Measurements from ENCODE around the gene MYH3.

GRCh38 chr17:10648956-10649355 lies 8.2 kb downstream of the MYH3 start:
- TF ChIP-seq CTCF (IDR thresholded peaks at IDR 0.05; ENCODE audit: low read depth, low read length) = no peak
- no peak for TF ChIP-seq POLR2A (IDR thresholded peaks at IDR 0.05; ENCODE audit: extremely low read depth, insufficient read length)
- no peak for TF ChIP-seq MAX (IDR thresholded peaks at IDR 0.05; ENCODE audit: low read depth, low read length)
- no peak for TF ChIP-seq MYC (IDR thresholded peaks at IDR 0.05; ENCODE audit: low read depth, low read length)
